Measurements from ENCODE around the gene TNS3.

DNA sequence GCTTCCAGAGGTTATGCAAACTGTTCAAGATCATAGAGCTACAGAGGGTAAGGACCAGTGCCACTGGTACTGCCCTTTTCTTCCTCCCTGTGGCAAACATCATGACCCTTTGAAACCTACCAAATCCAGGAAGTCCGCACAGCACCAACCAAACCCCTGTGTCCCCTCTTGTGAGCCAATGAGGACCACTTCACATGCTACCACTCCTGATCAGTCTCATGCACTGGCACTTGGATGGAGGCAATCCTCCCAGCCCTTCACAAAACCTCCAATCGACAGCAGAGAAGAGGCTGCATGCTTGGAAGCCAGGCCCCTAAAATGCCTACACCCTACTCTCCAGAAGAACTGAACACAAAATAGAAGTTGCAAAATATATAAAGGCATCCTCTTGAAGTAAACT, 248.0 kb downstream of the TNS3 start:
- TF ChIP-seq CTCF (CRISPR knock-in tag; IDR thresholded peaks at IDR 0.05) (no peak), ZNF644 (CRISPR knock-in tag; IDR thresholded peaks at IDR 0.05; ENCODE audit: low read depth) (no peak), CCDC6 (CRISPR knock-in tag; IDR thresholded peaks at IDR 0.05) (no peak), MEF2D (CRISPR knock-in tag; IDR thresholded peaks at IDR 0.05) (no peak), KAT2B (IDR thresholded peaks at IDR 0.05; ENCODE audit: borderline replicate concordance, low read depth, low read length) (no peak), TARDBP (CRISPR knock-in tag; IDR thresholded peaks at IDR 0.05) (no peak), HDAC2 (CRISPR knock-in tag; IDR thresholded peaks at IDR 0.05) (no peak), MEIS1 (CRISPR knock-in tag; IDR thresholded peaks at IDR 0.05; ENCODE audit: borderline replicate concordance) (no peak), IKZF4 (CRISPR knock-in tag; IDR thresholded peaks at IDR 0.05; ENCODE audit: borderline replicate concordance, low read depth, not compliant biosample characterization) (no peak), HHEX (CRISPR knock-in tag; IDR thresholded peaks at IDR 0.05) (no peak), SMC3 (IDR thresholded peaks at IDR 0.05; ENCODE audit: low read length) (no peak), SIN3A (IDR thresholded peaks at IDR 0.05; ENCODE audit: borderline replicate concordance, low read depth, low read length) (no peak)
- TF ChIP-seq, protein P1, sequence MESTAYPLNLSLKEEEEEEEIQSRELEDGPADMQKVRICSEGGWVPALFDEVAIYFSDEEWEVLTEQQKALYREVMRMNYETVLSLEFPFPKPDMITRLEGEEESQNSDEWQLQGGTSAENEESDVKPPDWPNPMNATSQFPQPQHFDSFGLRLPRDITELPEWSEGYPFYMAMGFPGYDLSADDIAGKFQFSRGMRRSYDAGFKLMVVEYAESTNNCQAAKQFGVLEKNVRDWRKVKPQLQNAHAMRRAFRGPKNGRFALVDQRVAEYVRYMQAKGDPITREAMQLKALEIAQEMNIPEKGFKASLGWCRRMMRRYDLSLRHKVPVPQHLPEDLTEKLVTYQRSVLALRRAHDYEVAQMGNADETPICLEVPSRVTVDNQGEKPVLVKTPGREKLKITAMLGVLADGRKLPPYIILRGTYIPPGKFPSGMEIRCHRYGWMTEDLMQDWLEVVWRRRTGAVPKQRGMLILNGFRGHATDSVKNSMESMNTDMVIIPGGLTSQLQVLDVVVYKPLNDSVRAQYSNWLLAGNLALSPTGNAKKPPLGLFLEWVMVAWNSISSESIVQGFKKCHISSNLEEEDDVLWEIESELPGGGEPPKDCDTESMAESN (CRISPR knock-in tag; conservative IDR thresholded peaks at IDR 0.05) = no peak

Data from HepG2 (cell line).